Activated CD8-positive, alpha-beta memory T cell treated with anti-CD3 and anti-CD28 coated beads for 24 hours (primary cell): ENCODE results near the gene MPV17L.
"Not testable (repeated sequence)": the region's sequence is repeated elsewhere in the genome, so short reads cannot be mapped to it uniquely, and the experiment has no call there.

Source experiments
- DNase-seq: peaks from one replicate; pipeline ENCODE4 v3.0.0-alpha.2; 2020

The MPV17L gene

GRCh38 chr16:15453296-15453695 lies 57.7 kb downstream of the MPV17L start:
- DNase-seq, result not testable (repeated sequence)

GRCh38 chr16:15454933-15455332 lies 59.4 kb downstream of the MPV17L start:
- DNase-seq, result not testable (repeated sequence)

GRCh38 chr16:15457400-15457799 lies 61.8 kb downstream of the MPV17L start:
- DNase-seq, result no peak

- no peak for DNase-seq
Observed at GRCh38 chr16:15457958-15458357, 62.4 kb downstream of the MPV17L start.

- no peak for DNase-seq
Observed at GRCh38 chr16:15459791-15460190, 64.2 kb downstream of the MPV17L start.

- DNase-seq, result no peak
Observed at GRCh38 chr16:15460601-15461000, 65.0 kb downstream of the MPV17L start.

- no peak for DNase-seq
Observed at GRCh38 chr16:15461376-15461775, 65.8 kb downstream of the MPV17L start.
